IMR-90 (cell line): ENCODE measurements around the gene TMEM95. TPM values are rescaled to one million over a fixed set of nuclear protein-coding genes. Genes with fewer than 3 reads are reported as not detected.

Experiments used
- ATAC-seq: fragments of 200-7000 bp; cut with Tn5 transposase; 2 replicates; pipeline ENCODE4 v1.9.1; 2020; ENCODE audit warnings: low read depth, mild to moderate bottlenecking, moderate library complexity
- BruUV-seq: library from RNA; stranded (reverse); fragments of 400-500 nt; replicated peaks from 2 replicates; lab custom pipeline; 2021; lab: Mats Ljungman, UMichigan
- CTCF ChIA-PET: fragments of 300-600 bp; formaldehyde crosslinking; extraction: SDS; loops from one replicate; lab custom pipeline; 2021; ENCODE audit warnings: antibody characterized with exemption; lab: Yijun Ruan, JAX
- POLR2A ChIA-PET: fragments of 300-600 bp; sonication (Branson Sonifier 250); formaldehyde crosslinking; loops from one replicate; lab custom pipeline; 2022; ENCODE audit warnings: antibody characterized with exemption; ENCODE audit not compliant: unreplicated experiment; lab: Charles Lee
- DNase-seq: peaks from one replicate; pipeline ENCODE4 v3.0.0; 2013
- H2AFZ ChIP-seq: replicated peaks from 2 replicates; pipeline ENCODE3; 2013; ENCODE audit warnings: low read length, mild to moderate bottlenecking; ENCODE audit not compliant: poor library complexity
- H2AK5ac ChIP-seq: 2 replicates; pipeline ENCODE4 v1.6.1; 2013; ENCODE audit warnings: low read depth, low read length, inconsistent platforms
- H2AK9ac ChIP-seq: replicated peaks from 2 replicates; pipeline ENCODE3; 2013; ENCODE audit warnings: mild to moderate bottlenecking, low read depth, low read length, moderate library complexity; ENCODE audit not compliant: poor library complexity
- H2BK120ac ChIP-seq: 2 replicates; pipeline ENCODE4 v1.6.1; 2013; ENCODE audit warnings: low read depth, low read length, inconsistent platforms
- H2BK15ac ChIP-seq: 3 replicates; pipeline ENCODE4 v1.6.1; 2013; ENCODE audit warnings: low read depth, low read length, inconsistent platforms
- H2BK20ac ChIP-seq: 2 replicates; pipeline ENCODE4 v1.6.1; 2013; ENCODE audit warnings: low read depth, mild to moderate bottlenecking, inconsistent platforms, low read length, moderate library complexity
- H2BK5ac ChIP-seq: 2 replicates; pipeline ENCODE4 v1.6.1; 2013; ENCODE audit warnings: mild to moderate bottlenecking, low read depth, low read length, inconsistent platforms; ENCODE audit not compliant: poor library complexity, severe bottlenecking
- H3K14ac ChIP-seq: replicated peaks from 2 replicates; pipeline ENCODE4 v1.6.1; 2013; ENCODE audit warnings: low read depth, low read length, inconsistent platforms
- H3K18ac ChIP-seq: 2 replicates; pipeline ENCODE4 v1.6.1; 2013; ENCODE audit warnings: low read depth, low read length, control low read depth
- H3K23ac ChIP-seq: 2 replicates; pipeline ENCODE4 v1.6.1; 2013; ENCODE audit warnings: low read depth, low read length, inconsistent platforms
- H3K27ac ChIP-seq: 2 replicates; pipeline ENCODE4 v1.5.1; 2013; ENCODE audit warnings: mild to moderate bottlenecking, control low read depth, low read length; ENCODE audit not compliant: insufficient read depth
- H3K27me3 ChIP-seq: 2 replicates; pipeline ENCODE4 v1.6.1; 2013; ENCODE audit warnings: low read length; ENCODE audit not compliant: control insufficient read depth, insufficient read depth
- H3K36me3 ChIP-seq: 2 replicates; pipeline ENCODE4 v1.6.1; 2013; ENCODE audit warnings: low read length, mixed read lengths; ENCODE audit not compliant: control insufficient read depth, insufficient read depth
- H3K4ac ChIP-seq: 2 replicates; pipeline ENCODE4 v1.6.1; 2013; ENCODE audit warnings: low read depth, low read length, inconsistent platforms
- H3K4me1 ChIP-seq: 2 replicates; pipeline ENCODE4 v1.6.1; 2013; ENCODE audit warnings: low read length, mixed read lengths; ENCODE audit not compliant: control insufficient read depth, insufficient read depth
- H3K4me2 ChIP-seq: 2 replicates; pipeline ENCODE4 v1.6.1; 2013; ENCODE audit warnings: low read depth, mild to moderate bottlenecking, control low read depth, low read length, moderate library complexity
- H3K4me3 ChIP-seq: 2 replicates; pipeline ENCODE4 v1.5.1; 2013; ENCODE audit warnings: low read depth, mild to moderate bottlenecking, control low read depth, low read length, moderate library complexity; ENCODE audit not compliant: insufficient read depth
- H3K56ac ChIP-seq: 2 replicates; pipeline ENCODE4 v1.6.1; 2013; ENCODE audit warnings: low read length, inconsistent platforms; ENCODE audit not compliant: insufficient read depth; ENCODE audit errors: extremely low read depth
- H3K79me1 ChIP-seq, 2 experiments: 2 replicates each; pipeline ENCODE4 v1.6.1; 2013; ENCODE audit warnings: low read length in 2 of 2, inconsistent platforms in 1 of 2, low read depth in 1 of 2
- H3K9ac ChIP-seq: 2 replicates; pipeline ENCODE4 v1.6.1; 2013; ENCODE audit warnings: low read depth, low read length, control low read depth
- H3K9me1 ChIP-seq: 2 replicates; pipeline ENCODE4 v1.6.1; 2013; ENCODE audit warnings: low read length, inconsistent platforms; ENCODE audit not compliant: insufficient read depth
- H3K9me3 ChIP-seq: 2 replicates; pipeline ENCODE4 v1.6.1; 2013; ENCODE audit warnings: low read length; ENCODE audit not compliant: control insufficient read depth, insufficient read depth
- H4K20me1 ChIP-seq: 2 replicates; pipeline ENCODE4 v1.6.1; 2013; ENCODE audit warnings: low read length, inconsistent platforms; ENCODE audit not compliant: insufficient read depth
- H4K5ac ChIP-seq: 2 replicates; pipeline ENCODE4 v1.6.1; 2013; ENCODE audit warnings: mild to moderate bottlenecking, low read depth, low read length, control low read depth
- H4K8ac ChIP-seq, 2 experiments: 2 replicates each; pipeline ENCODE4 v1.6.1; 2013; ENCODE audit warnings: low read depth in 2 of 2, low read length in 2 of 2, control low read depth in 1 of 2, inconsistent platforms in 1 of 2
- H4K91ac ChIP-seq: 2 replicates; pipeline ENCODE4 v1.6.1; 2013; ENCODE audit warnings: low read depth, low read length, inconsistent platforms; ENCODE audit not compliant: insufficient read depth
- BHLHE40 ChIP-seq: fragments of 150-350 bp; IDR thresholded peaks from 2 replicates; pipeline ENCODE4 v1.6.1; 2016; ENCODE audit warnings: mild to moderate bottlenecking, low read depth, low read length
- CEBPB ChIP-seq: IDR thresholded peaks from 2 replicates; pipeline ENCODE4 v1.6.1; 2012; ENCODE audit warnings: low read depth, low read length, improper control_type of control experiment
- CHD1 ChIP-seq: IDR thresholded peaks from 2 replicates; pipeline ENCODE4 v1.6.1; 2012; ENCODE audit warnings: low read depth, low read length, improper control_type of control experiment
- CTCF ChIP-seq: conservative IDR thresholded peaks from 2 replicates; pipeline ENCODE4 v1.5.1; 2012; ENCODE audit warnings: mild to moderate bottlenecking, low read depth, low read length, improper control_type of control experiment
- ELK1 ChIP-seq: fragments of 150-350 bp; IDR thresholded peaks from 2 replicates; pipeline ENCODE4 v1.6.1; 2016; ENCODE audit warnings: low read depth, mild to moderate bottlenecking, low read length, moderate library complexity, borderline replicate concordance
- FOS ChIP-seq: fragments of 150-350 bp; IDR thresholded peaks from 2 replicates; pipeline ENCODE4 v1.6.1; 2016; ENCODE audit warnings: low read depth, low read length
- MAFK ChIP-seq: IDR thresholded peaks from 2 replicates; pipeline ENCODE4 v1.6.1; 2012; ENCODE audit warnings: low read depth, low read length, improper control_type of control experiment
- MAZ ChIP-seq: IDR thresholded peaks from 2 replicates; pipeline ENCODE4 v1.6.1; 2012; ENCODE audit warnings: low read depth, mild to moderate bottlenecking, low read length, improper control_type of control experiment, moderate library complexity, borderline replicate concordance
- MXI1 ChIP-seq: IDR thresholded peaks from 2 replicates; pipeline ENCODE4 v1.6.1; 2012; ENCODE audit warnings: low read depth, mild to moderate bottlenecking, low read length, moderate library complexity, borderline replicate concordance
- NFE2L2 ChIP-seq: fragments of 150-350 bp; IDR thresholded peaks from 2 replicates; pipeline ENCODE4 v1.6.1; 2016; ENCODE audit warnings: low read depth, mild to moderate bottlenecking, low read length
- POLR2A ChIP-seq: IDR thresholded peaks from 2 replicates; pipeline ENCODE4 v1.6.1; 2012; ENCODE audit warnings: mild to moderate bottlenecking, low read depth, low read length
- RAD21 ChIP-seq: IDR thresholded peaks from 2 replicates; pipeline ENCODE4 v1.6.1; 2012; ENCODE audit warnings: low read length, improper control_type of control experiment
- RCOR1 ChIP-seq: IDR thresholded peaks from 2 replicates; pipeline ENCODE4 v1.6.1; 2012; ENCODE audit warnings: mild to moderate bottlenecking, low read length, improper control_type of control experiment; ENCODE audit not compliant: insufficient replicate concordance
- RFX5 ChIP-seq: IDR thresholded peaks from 2 replicates; pipeline ENCODE4 v1.8.0; 2012; ENCODE audit warnings: low read depth, mild to moderate bottlenecking, low read length, moderate library complexity
- SMC3 ChIP-seq: fragments of 150-350 bp; IDR thresholded peaks from 2 replicates; pipeline ENCODE4 v1.6.1; 2016; ENCODE audit warnings: low read depth, mild to moderate bottlenecking, antibody characterized with exemption, low read length, moderate library complexity
- USF2 ChIP-seq: fragments of 150-350 bp; IDR thresholded peaks from 2 replicates; pipeline ENCODE4 v1.6.1; 2017; ENCODE audit warnings: mild to moderate bottlenecking, antibody characterized with exemption, low read length, low read depth
- WGBS, 2 experiments: methylation state at CpG; one replicate each; pipeline versions ENCODE4 v1.1.5 to v1.1.7; 2013; ENCODE audit warnings: missing lambda C conversion rate in 2 of 2; ENCODE audit not compliant: insufficient read length in 1 of 2; ENCODE audit errors: extremely low coverage in 2 of 2; 5-methylcytosine and 5-hydroxymethylcytosine counted together
- dilution Hi-C: fragments of 300-500 bp; cut with HindIII; formaldehyde crosslinking; loops from one replicate; pipeline ENCODE4 v1.14.3; 2018; ENCODE audit warnings: low sequenced_read_pairs; ENCODE audit not compliant: unreplicated experiment
- in situ Hi-C: fragments of 300-500 bp; cut with MboI; formaldehyde crosslinking; loops from 3 replicates; pipeline ENCODE4 v1.14.3; 2019; ENCODE audit warnings: low sequenced_read_pairs, inconsistent platforms, mixed read lengths
- intact Hi-C: fragments of 100-400 bp; cut with micrococcal nuclease; formaldehyde crosslinking; loops from 2 replicates; pipeline ENCODE4 v1.10.0; 2022
- polyA plus RNA-seq, 3 experiments: library from polyadenylated mRNA; depleted of rRNA; stranded (reverse); fragments of >200 nt; gene quantifications; 2 replicates each; pipeline ENCODE4 v1.2.3, GENCODE V29; 2012; ENCODE audit warnings: low replicate concordance in 1 of 3
- total RNA-seq: library from RNA; depleted of rRNA; stranded (reverse); fragments of >200 nt; gene quantifications from 2 replicates; pipeline ENCODE4 v1.2.3, GENCODE V29; 2012

The TMEM95 gene
- total and polyA plus RNA-seq, 2 of the 4 experiments (the other 2 are of a cell fraction) = not detected

DNA sequence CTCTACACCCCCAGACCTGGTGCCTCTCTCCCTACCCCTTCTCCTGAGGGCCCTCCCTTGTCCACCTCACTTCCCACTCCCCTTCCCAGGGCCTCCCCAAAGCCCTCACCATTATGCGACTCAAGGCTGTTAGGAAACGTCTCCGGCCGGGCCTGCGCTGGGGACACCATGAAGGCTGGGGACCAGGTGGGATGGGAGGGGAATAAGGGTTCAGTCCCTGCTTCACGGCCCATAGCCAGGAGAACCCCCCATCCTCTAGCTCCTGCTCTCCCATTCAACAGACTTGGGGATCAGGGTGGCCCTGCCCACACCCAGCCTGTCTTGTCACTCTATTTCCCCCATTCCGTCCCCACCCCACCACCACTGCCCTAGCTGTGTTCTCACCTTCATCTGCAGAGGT, 27.9 kb upstream of the TMEM95 start:
- H3K4me2 ChIP-seq = no peak overlapping the region
- no peak overlapping the region for H3K18ac ChIP-seq
- H4K8ac ChIP-seq = no peak overlapping the region
- no peak overlapping the region for H2BK5ac ChIP-seq
- CTCF ChIA-PET = no interaction called here
- H3K56ac ChIP-seq = no peak overlapping the region
- H3K9ac ChIP-seq = no peak overlapping the region
- intact Hi-C loops = loop anchor here (10.0 kb wide), 1 partner anchor 238 kb away; the partner anchor contains the start of gene SENP3
- H3K4me3 ChIP-seq = no peak overlapping the region
- H3K27me3 ChIP-seq = no peaks in the 10 kb centered on the region
- no peak overlapping the region for H3K4ac ChIP-seq
- DNase-seq = no peak
- H4K20me1 ChIP-seq = peaks cover 7% of the 10 kb centered on the region
- peaks cover 37% of the 10 kb centered on the region for H3K36me3 ChIP-seq
- H3K9me3 ChIP-seq = no peaks in the 10 kb centered on the region
- POLR2A ChIA-PET = no interaction called here
- no peak overlapping the region for H2AFZ ChIP-seq
- BruUV-seq = no TSS peak
- no peak overlapping the region for H4K91ac ChIP-seq
- WGBS, 2 experiments = 100% methylated on average over 1 of the region's 7 CpGs; no CpG with 5 or more reads in 1 of the 2 experiments
- TF ChIP-seq CHD1 (no peak), MAZ (no peak), MXI1 (no peak), BHLHE40 (no peak), RFX5 (no peak), SMC3 (no peak), RCOR1 (no peak), CEBPB (no peak), FOS (no peak), CTCF (no peak), NFE2L2 (no peak), USF2 (no peak), ELK1 (no peak), MAFK (no peak), RAD21 (no peak), POLR2A (no peak)
- no peak for ATAC-seq
- dilution Hi-C loops = no loop called here
- no peak overlapping the region for H2BK120ac ChIP-seq
- peaks cover 10 to 29% of the 10 kb centered on the region in 2 experiments; a peak in 3 of 4 replicates for H3K79me1 ChIP-seq
- H2BK15ac ChIP-seq = no peak overlapping the region
- H3K9me1 ChIP-seq = peaks cover 6% of the 10 kb centered on the region; the same call in 1 of the 2 replicates
- no peak overlapping the region for H3K14ac ChIP-seq
- peaks cover 5% of the 10 kb centered on the region; the same call in 1 of the 2 replicates for H3K4me1 ChIP-seq
- H4K5ac ChIP-seq = no peak overlapping the region
- H3K27ac ChIP-seq = no peak overlapping the region
- no peak overlapping the region for H2AK9ac ChIP-seq
- H2BK20ac ChIP-seq = no peak overlapping the region
- H2AK5ac ChIP-seq = no peak overlapping the region
- in situ Hi-C loops = no loop called here
- no peak overlapping the region for H3K23ac ChIP-seq
